GM12878 (cell line): ENCODE data around the gene TYK2. TPM values are rescaled to one million over a fixed set of nuclear protein-coding genes. Genes with fewer than 3 reads are reported as not detected.
A peak's percentile ranks its signal among the peaks of the same experiment; 100 is the strongest.

Source experiments
- EGR1 ChIP-seq, 2 experiments: IDR thresholded peaks; 1 replicate in 1 of 2; 2 replicates in 1 of 2; pipeline ENCODE4 v1.6.1; 2011 to 2012; ENCODE audit warnings: low read depth in 2 of 2, low read length in 2 of 2, borderline replicate concordance in 1 of 2, mild to moderate bottlenecking in 1 of 2, moderate library complexity in 1 of 2
- ELK1 ChIP-seq: IDR thresholded peaks from 2 replicates; pipeline ENCODE4 v1.6.1; 2012; ENCODE audit warnings: low read depth, low read length, improper control_type of control experiment
- EP300 ChIP-seq, 2 experiments: fragments of 150-350 bp in 1 of 2; IDR thresholded peaks; 2 replicates each; pipeline ENCODE4 v1.6.1; 2011 to 2012; ENCODE audit warnings: low read depth in 2 of 2, low read length in 2 of 2, borderline replicate concordance in 1 of 2, improper control_type of control experiment in 1 of 2, inconsistent platforms in 1 of 2; ENCODE audit not compliant: control insufficient read depth in 1 of 2
- FOXM1 ChIP-seq: IDR thresholded peaks from 2 replicates; pipeline ENCODE4 v1.6.1; 2012; ENCODE audit warnings: low read depth, mild to moderate bottlenecking, inconsistent platforms, low read length, moderate library complexity
- IKZF1 ChIP-seq: fragments of 450-650 bp; conservative IDR thresholded peaks from 2 replicates; pipeline ENCODE4 v1.6.1; 2017; ENCODE audit warnings: antibody characterized with exemption, mild to moderate bottlenecking
- MAX ChIP-seq: IDR thresholded peaks from 2 replicates; pipeline ENCODE4 v1.6.1; 2012; ENCODE audit warnings: low read depth, low read length, improper control_type of control experiment
- MXI1 ChIP-seq: fragments of 150-350 bp; IDR thresholded peaks from 2 replicates; pipeline ENCODE4 v1.6.1; 2011; ENCODE audit warnings: low read depth, mild to moderate bottlenecking, inconsistent platforms, low read length, improper control_type of control experiment
- PAX8 ChIP-seq: fragments of 450-650 bp; IDR thresholded peaks from 2 replicates; pipeline ENCODE4 v1.6.1; 2017; ENCODE audit warnings: mild to moderate bottlenecking, moderate library complexity
- PML ChIP-seq: IDR thresholded peaks from 2 replicates; pipeline ENCODE4 v1.6.1; 2012; ENCODE audit warnings: low read length, inconsistent platforms
- RCOR1 ChIP-seq: conservative IDR thresholded peaks from 2 replicates; pipeline ENCODE4 v1.6.1; 2012; ENCODE audit warnings: low read depth, low read length, improper control_type of control experiment
- TCF3 ChIP-seq: IDR thresholded peaks from 2 replicates; pipeline ENCODE4 v1.6.1; 2012; ENCODE audit warnings: low read depth, mild to moderate bottlenecking, low read length, borderline replicate concordance; ENCODE audit not compliant: insufficient read depth
- polyA plus RNA-seq, 11 experiments: library from polyadenylated mRNA; depleted of rRNA in 4 of 11; unstranded in 6 of 11; stranded (reverse) in 5 of 11; fragments of >200 nt; fragmentation: Nextera tagmentation in 4 of 11; fragmentation: Illumina TruSeq in 1 of 11; extraction: Ambion mirVana in 4 of 11; extraction: Trizol in 1 of 11; gene quantifications; 1 replicate in 1 of 11; 2 replicates in 10 of 11; pipeline versions ENCODE4 v1.2.1 to v1.2.3, GENCODE V29; 2011 to 2016; ENCODE audit warnings: inconsistent platforms in 2 of 11, missing spikeins in 2 of 11, low read depth in 1 of 11
- total RNA-seq, 4 experiments: library from RNA; depleted of rRNA in 3 of 4; stranded (reverse); fragments of >200 nt in 3 of 4; fragmentation: Illumina TruSeq in 1 of 4; extraction: Trizol in 1 of 4; gene quantifications; 2 replicates each; pipeline versions ENCODE4 v1.2.1 to v1.2.3, GENCODE V29; 2013 to 2021

TYK2 gene
- total and polyA plus RNA-seq, 10 of the 15 experiments (the other 5 are each of a cell fraction or from before 2014, with no cell fraction given) = 36.4 to 364 (median 179) TPM

GRCh38 chr19:10404888-10405820 is 24.8 kb upstream of the TYK2 start (continued):
- no peak for TF ChIP-seq MAX
- TF ChIP-seq IKZF1 = peak; percentile 35; the same call in 1 of the 2 replicates
- no peak for TF ChIP-seq RCOR1
- TF ChIP-seq PAX8 = no peak
- 0 out of 3 replicates have a peak, but pooled peaks of 1 of the 2 experiments have one; percentile 3 for TF ChIP-seq EGR1 (IDR thresholded peaks at IDR 0.05; ENCODE audit: borderline replicate concordance in 1 of 2, low read depth in 2 of 2, low read length in 2 of 2)
- no peak for TF ChIP-seq PML
- no peak for TF ChIP-seq FOXM1
- TF ChIP-seq TCF3 = no peak
- TF ChIP-seq EP300 (IDR thresholded peaks at IDR 0.05; ENCODE audit: borderline replicate concordance in 1 of 2, control insufficient read depth in 1 of 2, low read depth in 2 of 2, low read length in 2 of 2) = peak in 1 of 2 experiments; percentile 10; a peak in 1 of 4 replicates
- TF ChIP-seq ELK1 = no peak
- TF ChIP-seq MXI1 = 0 out of 2 replicates have a peak, but pooled peaks have one; percentile 20
- TF ChIP-seq, all 136 proteins: peak for 10
